Subcutaneous adipose tissue (tissue), 4 donors: ENCODE measurements around the gene AIFM3. TPM values are rescaled to one million over a fixed set of nuclear protein-coding genes. Genes with fewer than 3 reads are reported as not detected.

ENCODE experiments used
- CTCF ChIP-seq: fragments of 450-650 bp; IDR thresholded peaks from one replicate; pipeline ENCODE4 v1.5.1; 2016; ENCODE audit warnings: low read depth, mild to moderate bottlenecking, control low read depth, antibody characterized with exemption, moderate library complexity
- total RNA-seq, 4 donors: library from RNA; depleted of rRNA; stranded (reverse); fragments of >200 nt; gene quantifications; one replicate each; pipeline ENCODE4 v1.1.0, GENCODE V29; 2016

Gene AIFM3
- total RNA-seq, 4 donors from 2014 or later = 1.3 to 5.7 (median 1.5) TPM

DNA sequence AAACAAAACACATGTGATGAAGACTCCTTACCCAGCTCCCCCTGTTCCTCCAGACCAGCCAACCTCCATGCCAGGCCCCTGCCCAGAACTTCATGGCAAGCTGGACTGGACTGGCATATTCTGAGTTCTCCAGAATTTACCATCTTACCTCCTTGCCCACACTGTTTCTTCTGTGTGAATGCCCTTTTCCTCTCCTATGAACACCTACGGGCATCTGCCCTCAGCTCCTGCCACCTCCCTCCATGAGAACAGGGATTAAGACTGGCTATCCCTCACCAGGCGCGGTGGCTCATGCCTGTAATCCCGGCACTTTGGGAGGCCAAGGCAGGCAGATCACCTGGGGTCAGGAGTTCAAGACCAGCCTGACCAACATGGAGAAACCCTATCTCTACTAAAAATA, 6.4 kb upstream of the AIFM3 start:
- no peak for TF ChIP-seq CTCF

DNA sequence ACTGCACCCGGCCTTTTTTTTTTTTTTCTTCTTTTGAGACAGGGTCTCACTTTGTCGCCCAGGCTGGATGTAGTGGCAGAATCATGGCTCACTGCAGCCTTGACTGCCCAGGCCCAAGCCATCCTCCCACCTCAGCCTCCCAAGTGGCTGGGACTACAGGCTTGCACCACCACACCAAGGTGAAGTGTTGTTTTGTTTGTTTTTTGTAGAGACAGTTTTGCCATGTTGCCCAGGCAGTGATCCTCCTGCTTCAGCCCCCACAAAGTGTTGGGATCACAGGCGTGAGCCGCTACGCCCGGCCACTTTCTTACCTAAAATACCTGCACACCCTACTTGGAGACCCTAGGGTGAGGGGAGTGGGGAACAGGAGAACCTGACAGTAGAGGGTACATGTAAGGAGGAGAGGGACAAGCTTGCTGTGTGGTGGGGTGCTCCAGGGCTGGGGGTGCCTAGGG, 4.5 kb upstream of the AIFM3 start:
- no peak for TF ChIP-seq CTCF

DNA sequence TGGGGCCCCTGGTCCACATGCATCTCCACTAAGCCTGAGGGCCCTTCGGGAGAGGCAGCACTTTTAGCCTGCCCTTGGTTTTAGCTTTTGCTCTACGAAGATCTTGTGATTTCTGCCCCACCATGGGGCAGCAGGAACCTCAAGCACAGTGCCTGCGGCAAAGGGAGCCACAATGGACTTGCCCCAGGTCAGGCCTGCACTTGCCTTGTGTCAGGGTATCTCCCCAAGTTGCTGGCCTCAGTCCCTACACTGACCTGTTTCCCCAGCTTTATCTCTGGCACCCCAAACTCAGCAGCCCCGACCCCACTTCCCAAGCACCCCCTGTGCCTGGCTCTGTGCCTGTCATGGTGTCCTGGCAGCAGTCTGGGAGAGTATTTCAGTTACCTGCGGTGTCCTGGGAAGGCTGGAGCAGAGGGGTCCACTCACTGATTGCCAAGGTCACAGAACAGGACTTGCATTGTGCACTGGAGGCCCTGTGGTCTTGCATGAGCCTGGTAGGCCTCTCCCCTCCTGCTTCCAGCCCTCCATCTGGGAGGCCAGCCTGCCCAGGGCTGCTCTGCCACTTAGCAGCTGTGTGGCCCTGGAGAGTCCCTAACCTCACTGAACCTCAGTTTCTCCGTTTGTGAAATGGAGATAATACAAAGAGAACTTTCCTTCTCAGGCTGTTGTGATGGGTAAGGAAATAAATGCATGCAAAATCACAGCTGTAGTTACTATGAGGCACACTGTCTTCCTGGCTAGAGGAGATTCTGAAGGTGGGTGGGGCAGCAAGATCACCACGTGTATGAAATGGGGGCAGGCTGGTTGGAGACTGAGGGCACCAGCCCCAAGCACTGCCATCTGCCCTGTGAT, 3.6 kb upstream of the AIFM3 start:
- TF ChIP-seq CTCF = no peak

DNA sequence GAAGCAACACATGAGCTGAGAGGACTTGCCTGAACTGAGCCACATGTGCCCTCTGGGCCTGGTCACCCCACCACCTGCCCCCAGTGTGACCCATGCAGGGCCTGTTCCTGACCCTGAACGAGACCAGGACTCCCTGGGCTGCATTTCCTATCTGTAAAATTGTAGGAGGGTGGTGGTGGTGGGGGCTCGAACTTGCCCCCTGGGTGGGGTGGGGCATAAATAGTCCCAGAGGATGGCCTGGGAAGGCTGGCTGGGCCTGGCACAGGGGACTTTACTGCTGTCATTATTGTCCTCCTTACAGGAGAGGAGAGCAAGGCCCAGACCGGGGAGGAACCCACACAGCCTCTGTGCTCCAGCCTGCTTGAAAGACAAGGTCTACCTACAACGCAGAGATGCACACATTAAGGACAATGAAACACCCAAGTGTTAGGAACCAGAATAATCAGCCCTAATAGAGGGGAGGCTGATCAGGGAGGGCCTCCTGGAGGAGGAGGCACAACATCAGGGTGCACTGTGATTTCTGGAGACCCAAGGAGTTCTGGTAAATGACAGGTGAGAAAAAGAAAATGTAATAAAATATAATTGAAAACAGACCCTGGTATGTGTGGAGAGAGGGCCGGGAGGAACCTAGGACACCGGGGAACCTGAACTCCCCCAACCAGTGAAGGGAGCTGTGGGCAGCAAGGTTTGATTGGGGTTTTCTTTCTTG, 2.8 kb upstream of the AIFM3 start:
- no peak for TF ChIP-seq CTCF

GRCh38 chr22:20964799-20965103, 2.3 kb upstream of the AIFM3 start:
- no peak for TF ChIP-seq CTCF

DNA sequence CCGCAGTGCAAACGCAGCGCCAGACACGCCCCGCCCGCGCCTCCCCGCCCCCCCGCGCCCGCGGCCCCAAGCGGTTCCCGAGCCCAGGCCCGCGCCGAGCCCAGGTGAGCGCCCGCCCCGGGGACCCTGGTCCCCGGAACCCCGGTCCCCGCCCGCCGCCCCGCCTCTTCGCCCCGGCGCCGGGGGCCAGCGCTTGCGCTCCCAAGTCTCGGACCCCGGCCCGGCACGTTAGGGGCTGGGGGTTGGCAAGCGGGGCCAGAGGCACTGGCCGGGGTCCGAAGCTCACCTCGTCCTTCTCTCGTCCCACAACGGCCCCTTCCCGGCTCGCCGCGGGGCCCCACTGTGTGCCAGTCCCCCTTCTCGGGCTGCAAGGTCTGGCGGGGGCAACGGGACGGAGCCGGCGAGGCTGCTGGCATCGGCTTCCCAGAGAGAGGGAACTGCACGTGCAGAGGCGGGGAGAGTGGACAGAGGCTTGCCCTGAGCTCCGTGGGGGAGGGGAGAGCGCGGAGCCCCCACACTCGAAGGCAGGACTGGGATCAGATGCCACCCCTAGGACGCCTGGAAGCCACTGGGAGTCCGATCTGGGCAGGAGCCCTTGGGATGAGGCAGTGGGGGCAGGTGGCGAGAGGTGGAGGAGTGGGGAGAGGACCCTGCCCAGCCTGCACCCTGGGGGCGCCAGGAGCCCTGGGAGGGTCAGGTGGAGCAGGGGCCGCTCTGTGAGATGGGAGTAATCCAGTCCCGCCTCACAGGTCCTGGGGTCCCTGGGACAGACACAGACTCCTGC, 1.8 kb upstream of the AIFM3 start:
- no peak for TF ChIP-seq CTCF
